KOPT-K1 (cell line): ENCODE results near the gene PSMD6.

Experiments
- H3K27ac ChIP-seq: fragments of 200-600 bp; sonication (generic); 2 replicates; pipeline ENCODE4 v1.5.1; 2016; ENCODE audit warnings: antibody characterized with exemption, mild to moderate bottlenecking, low read depth, low read length; ENCODE audit not compliant: poor library complexity, severe bottlenecking
- H3K36me3 ChIP-seq: fragments of 200-600 bp; sonication (generic); 2 replicates; pipeline ENCODE4 v1.5.1; 2017; ENCODE audit warnings: antibody characterized with exemption, mild to moderate bottlenecking, low read length, moderate library complexity; ENCODE audit not compliant: insufficient read depth
- H3K9me3 ChIP-seq: fragments of 200-600 bp; sonication (generic); 2 replicates; pipeline ENCODE4 v1.5.1; 2017; ENCODE audit warnings: antibody characterized with exemption, low read length, mild to moderate bottlenecking; ENCODE audit not compliant: insufficient read depth, poor library complexity, severe bottlenecking

PSMD6 gene

DNA sequence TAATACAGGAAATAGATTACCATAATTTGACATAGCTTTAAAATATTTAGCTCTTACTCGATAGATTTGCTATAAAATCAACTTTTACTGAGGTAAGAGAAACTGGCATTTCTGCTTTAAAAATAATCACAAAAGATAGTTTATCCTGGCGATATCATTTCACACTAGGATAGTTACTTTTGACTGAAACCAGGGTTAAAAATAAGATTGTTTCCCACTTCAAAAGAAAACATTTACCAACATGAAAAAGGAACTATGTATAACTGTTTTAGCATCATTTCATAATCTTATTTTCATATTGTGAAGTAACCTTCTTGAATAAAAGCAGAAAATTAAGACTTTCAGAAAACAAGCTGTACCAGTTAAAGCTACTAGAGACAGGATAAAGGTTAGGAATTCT is 15.3 kb downstream of the PSMD6 start:
- Histone ChIP-seq H3K9me3 (no peaks in the 10 kb centered on the region), H3K27ac (no peak overlapping the region), H3K36me3 (peaks cover 99% of the 10 kb centered on the region)

DNA sequence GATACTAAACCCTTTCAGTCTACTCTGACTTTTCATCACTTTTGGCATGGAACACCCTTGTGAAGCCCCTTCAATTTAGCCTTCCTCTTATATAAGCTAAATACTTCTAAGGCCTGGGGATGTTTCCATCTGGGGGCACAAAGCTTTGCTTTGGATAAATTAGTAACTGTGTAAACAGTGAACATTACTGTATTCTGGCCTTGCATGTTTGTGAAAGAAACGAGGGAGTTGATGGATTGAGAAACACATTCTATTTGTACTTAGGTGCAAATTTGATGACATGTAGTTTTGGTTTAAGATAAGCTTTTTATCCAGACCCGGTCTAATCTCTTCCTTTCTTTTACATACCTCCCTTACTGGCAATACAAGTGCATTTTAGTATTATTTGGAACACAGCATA is 19.7 kb downstream of the PSMD6 start:
- Histone ChIP-seq H3K9me3 (no peaks in the 10 kb centered on the region), H3K36me3 (peaks cover 99% of the 10 kb centered on the region), H3K27ac (no peak overlapping the region)

DNA sequence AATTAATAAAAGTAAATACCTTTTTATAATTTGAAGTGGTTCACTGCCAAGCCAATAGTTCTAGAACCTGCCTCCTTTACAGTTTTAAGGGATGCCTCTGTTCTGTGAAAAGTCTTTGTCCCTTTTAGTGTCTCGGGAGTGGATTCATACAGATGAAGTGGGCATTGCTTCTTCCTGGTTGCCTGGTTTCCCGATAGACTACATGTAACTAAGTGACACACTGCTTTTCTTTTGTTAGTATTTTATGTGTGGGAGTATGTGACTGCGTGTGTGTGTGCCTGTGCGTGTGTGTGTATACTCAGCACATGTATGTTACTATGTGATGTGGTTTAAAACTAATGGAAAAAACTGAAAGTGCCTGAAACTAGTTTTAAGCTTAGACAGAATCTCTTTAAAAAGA is 21.1 kb downstream of the PSMD6 start:
- peaks cover 99% of the 10 kb centered on the region for H3K36me3 ChIP-seq

GRCh38 chr3:64000453-64001055 is 22.7 kb downstream of the PSMD6 start:
- Histone ChIP-seq H3K9me3 (no peaks in the 10 kb centered on the region), H3K27ac (no peak overlapping the region), H3K36me3 (peaks cover 99% of the 10 kb centered on the region)

More for the DNA sequence above, 21.1 kb downstream of the PSMD6 start:
- no peak overlapping the region for H3K27ac ChIP-seq
- H3K9me3 ChIP-seq: no peaks in the 10 kb centered on the region

DNA sequence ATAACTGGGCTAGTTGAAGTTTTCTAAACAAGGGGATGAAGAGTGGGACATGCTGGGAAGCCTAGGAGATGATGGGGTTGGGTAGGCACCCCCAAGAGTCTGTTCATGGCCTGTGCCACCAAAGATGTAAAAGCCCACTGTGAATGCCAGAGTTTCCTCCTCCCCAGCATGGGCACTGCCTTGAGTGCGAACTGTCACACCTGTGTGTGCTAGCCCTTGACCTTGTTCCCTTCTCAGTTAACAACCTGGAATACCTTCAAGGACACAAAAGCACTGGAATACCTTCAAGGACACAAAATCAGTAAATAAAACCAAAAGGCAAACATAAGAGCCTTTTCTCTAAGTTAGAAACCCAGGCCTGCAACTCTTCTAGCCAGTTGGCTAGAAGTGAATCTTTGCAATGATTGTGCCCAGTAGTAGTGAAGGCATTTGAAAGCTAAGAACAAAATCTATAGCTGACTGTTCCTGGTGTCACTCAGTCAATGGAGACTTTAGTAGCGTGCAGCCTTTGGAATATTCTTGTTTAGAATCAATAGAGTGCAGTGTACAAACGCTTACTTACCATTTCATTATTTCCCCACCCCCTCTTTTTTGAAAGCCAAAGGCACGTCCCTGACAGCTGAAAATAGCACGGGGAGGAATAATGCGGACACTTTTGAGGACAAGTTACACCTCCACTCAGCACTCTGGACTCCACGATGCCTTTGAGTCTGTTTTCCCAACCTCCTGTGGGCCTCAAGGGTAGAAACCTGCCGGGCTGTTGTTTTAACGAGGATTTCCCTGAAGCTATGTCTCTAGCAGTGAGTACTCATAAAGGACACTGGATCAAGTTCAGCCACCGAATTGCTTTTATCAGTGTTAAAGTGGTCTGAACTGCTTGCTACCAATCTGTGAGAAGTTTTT is 24.2 kb downstream of the PSMD6 start:
- Histone ChIP-seq H3K36me3 (peaks cover 99% of the 10 kb centered on the region), H3K9me3 (no peaks in the 10 kb centered on the region), H3K27ac (no peak overlapping the region)

- H3K36me3 ChIP-seq: peaks cover 100% of the 10 kb centered on the region
- no peak overlapping the region for H3K27ac ChIP-seq
- H3K9me3 ChIP-seq: no peaks in the 10 kb centered on the region
Measured at GRCh38 chr3:63995086-63995485, 28.2 kb downstream of the PSMD6 start.

- H3K27ac ChIP-seq: no peak overlapping the region
- H3K9me3 ChIP-seq: no peaks in the 10 kb centered on the region
- peaks cover 100% of the 10 kb centered on the region for H3K36me3 ChIP-seq
Measured at GRCh38 chr3:63993653-63994079, 29.6 kb downstream of the PSMD6 start.

- no peaks in the 10 kb centered on the region for H3K9me3 ChIP-seq
- peaks cover 100% of the 10 kb centered on the region for H3K36me3 ChIP-seq
- H3K27ac ChIP-seq: no peak overlapping the region
Measured at GRCh38 chr3:63992516-63993209, 30.6 kb downstream of the PSMD6 start.

GRCh38 chr3:63991666-63992065 is 31.6 kb downstream of the PSMD6 start:
- Histone ChIP-seq H3K27ac (no peak overlapping the region), H3K9me3 (no peaks in the 10 kb centered on the region), H3K36me3 (peaks cover 100% of the 10 kb centered on the region)

DNA sequence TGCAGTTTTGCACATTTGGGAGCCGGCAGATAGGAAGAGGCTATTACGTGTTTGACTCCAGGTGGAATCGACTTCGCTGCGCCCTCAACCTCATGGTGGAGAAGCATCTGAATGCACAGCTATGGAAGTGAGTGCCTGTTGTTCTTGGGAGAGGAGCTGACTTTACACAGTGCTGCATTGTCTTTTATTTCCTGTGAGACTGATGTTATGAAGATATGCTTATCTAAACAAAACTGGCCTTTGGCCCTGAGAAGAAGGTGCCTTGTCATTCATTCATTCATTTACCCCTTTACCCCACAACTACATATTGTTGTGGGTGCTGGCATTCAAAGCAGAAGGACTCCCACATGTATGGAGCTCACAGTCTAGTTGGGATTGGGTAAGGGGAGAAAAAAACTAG is 32.6 kb downstream of the PSMD6 start:
- Histone ChIP-seq H3K36me3 (peaks cover 100% of the 10 kb centered on the region), H3K27ac (no peak overlapping the region), H3K9me3 (no peaks in the 10 kb centered on the region)

DNA sequence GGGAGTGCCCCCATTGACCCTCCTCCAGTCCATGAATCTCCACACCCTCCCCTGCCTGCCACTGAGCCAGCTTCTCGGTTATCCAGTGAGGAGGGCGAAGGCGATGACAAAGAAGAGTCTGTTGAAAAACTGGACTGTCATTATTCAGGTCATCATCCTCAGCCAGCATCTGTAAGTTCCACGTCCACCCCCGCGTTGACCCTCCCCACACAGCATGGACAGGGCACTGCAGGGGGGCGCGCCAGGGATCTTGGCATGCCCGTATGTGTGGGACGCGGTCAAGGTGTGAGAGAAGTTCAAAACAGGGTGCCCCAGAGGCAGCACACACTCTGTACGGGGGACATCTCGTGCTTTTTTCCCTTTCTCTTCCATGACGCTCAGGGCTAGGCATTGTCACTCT is 33.1 kb downstream of the PSMD6 start:
- Histone ChIP-seq H3K36me3 (peaks cover 100% of the 10 kb centered on the region), H3K27ac (no peak overlapping the region), H3K9me3 (no peaks in the 10 kb centered on the region)

- H3K27ac ChIP-seq: peak overlapping the region; percentile 8
- H3K36me3 ChIP-seq: peaks cover 100% of the 10 kb centered on the region
- H3K9me3 ChIP-seq: no peaks in the 10 kb centered on the region
Measured at GRCh38 chr3:63988943-63989342, 34.4 kb downstream of the PSMD6 start.

DNA sequence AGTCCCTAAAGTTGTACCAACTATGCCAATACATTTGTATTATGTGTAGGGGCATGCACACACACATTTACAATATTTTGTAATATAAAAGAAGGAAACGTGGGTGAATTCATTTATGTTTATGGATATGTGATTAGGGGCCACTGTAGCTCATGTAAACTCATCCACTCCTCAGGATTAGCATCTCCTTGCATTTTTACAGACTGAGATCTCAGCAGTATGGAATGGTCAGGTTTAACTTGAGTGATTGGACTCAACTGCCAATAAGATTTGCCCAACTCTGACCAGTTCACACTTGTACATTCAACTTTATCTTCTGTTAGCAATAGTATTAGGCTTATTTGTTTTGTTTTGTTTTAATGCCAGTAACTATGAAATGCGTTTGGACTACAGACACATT is 36.5 kb downstream of the PSMD6 start:
- Histone ChIP-seq H3K36me3 (peaks cover 98% of the 10 kb centered on the region), H3K9me3 (no peaks in the 10 kb centered on the region)

GRCh38 chr3:63986146-63986545 is 37.1 kb downstream of the PSMD6 start:
- Histone ChIP-seq H3K9me3 (no peaks in the 10 kb centered on the region), H3K36me3 (peaks cover 98% of the 10 kb centered on the region), H3K27ac (no peak overlapping the region)

More for the DNA sequence above, 36.5 kb downstream of the PSMD6 start:
- H3K27ac ChIP-seq: no peak overlapping the region

DNA sequence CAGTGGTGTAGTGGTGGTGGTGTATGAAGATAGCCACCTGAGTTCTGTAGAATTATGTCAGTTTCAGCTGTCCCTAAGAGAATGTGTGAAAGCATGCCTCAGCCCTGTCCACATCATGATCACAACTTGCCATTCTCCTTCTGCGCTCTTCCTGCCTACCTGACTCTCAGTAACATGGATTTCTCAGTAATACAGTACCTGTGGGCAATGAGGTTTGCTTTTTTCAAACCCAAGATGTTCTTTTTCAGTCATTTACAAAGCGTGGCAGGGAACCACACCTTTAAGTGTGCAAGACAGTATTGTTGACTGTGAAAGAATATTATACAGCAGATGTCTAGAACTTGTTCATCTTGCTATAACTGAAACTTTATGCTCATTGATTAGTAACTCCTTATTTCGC is 38.9 kb downstream of the PSMD6 start:
- H3K9me3 ChIP-seq: no peaks in the 10 kb centered on the region
- no peak overlapping the region for H3K27ac ChIP-seq
- peaks cover 96% of the 10 kb centered on the region for H3K36me3 ChIP-seq
